HK-2 (cell line): Measurements from ENCODE around the gene RGS18.
"Not testable (repeated sequence)": the region's sequence is repeated elsewhere in the genome, so short reads cannot be mapped to it uniquely, and the experiment has no call there.

Experiments
- DNase-seq: peaks from one replicate; pipeline ENCODE4 v3.0.0-alpha.2; 2018; ENCODE audit not compliant: unreplicated experiment

RGS18 gene

GRCh38 chr1:192158181-192158580, at the start of gene RGS18:
RGS18 (plus strand) TSS chr1:192158462; CDS start chr1:192158638, 176 bp downstream.
- no peak for DNase-seq

GRCh38 chr1:192109576-192109975, 48.7 kb upstream of the RGS18 start:
- DNase-seq, result no peak

GRCh38 chr1:192115000-192115399, 43.3 kb upstream of the RGS18 start:
- DNase-seq, result no peak

GRCh38 chr1:192118881-192119405, 39.3 kb upstream of the RGS18 start:
- DNase-seq, result no peak

- no peak for DNase-seq
Measured at GRCh38 chr1:192119701-192120100, 38.6 kb upstream of the RGS18 start.

DNA sequence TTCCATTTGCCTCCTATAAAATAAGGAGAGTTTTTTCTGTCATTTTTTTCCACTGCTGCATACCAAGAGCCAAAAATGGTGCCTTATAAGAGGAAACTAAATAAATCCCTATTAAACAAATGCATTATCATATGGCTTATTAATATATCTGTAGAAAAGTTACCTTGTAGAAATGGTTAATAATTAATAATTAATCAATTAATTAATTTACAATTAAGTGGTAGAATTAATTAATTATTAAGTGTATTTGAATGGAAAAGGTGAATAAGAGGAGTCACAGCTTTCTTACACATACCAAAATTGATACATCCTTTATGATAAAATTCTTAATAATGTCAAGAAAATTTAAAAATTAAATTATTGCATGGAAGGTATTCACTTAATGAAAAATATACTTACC, 35.6 kb upstream of the RGS18 start:
- DNase-seq, result no peak

DNA sequence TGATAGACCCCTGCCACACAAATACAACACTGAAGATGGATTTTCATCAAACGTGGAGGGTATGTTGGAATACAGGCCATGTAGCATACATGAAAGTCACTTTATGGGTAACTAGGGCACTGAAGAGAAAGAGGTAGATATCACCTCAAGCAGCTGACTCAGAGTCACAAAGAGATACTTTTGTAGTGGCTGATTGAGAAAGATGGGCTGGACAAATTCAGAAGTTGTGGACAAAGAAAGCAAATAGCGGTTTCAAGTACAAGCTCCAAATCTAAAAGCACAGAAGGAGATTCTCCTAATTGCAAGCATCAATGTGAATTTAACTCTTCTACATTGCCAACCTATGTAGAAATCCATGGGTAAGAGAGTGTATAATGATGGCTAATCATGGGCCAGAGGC, 35.0 kb upstream of the RGS18 start:
- DNase-seq, result no peak

GRCh38 chr1:192126030-192126619, 32.1 kb upstream of the RGS18 start:
- no peak for DNase-seq

GRCh38 chr1:192130175-192130574, 28.1 kb upstream of the RGS18 start:
- DNase-seq, result no peak

- DNase-seq, result not testable (repeated sequence)
Measured at GRCh38 chr1:192130865-192131264, 27.4 kb upstream of the RGS18 start.

- no peak for DNase-seq
Measured at GRCh38 chr1:192131914-192132313, 26.3 kb upstream of the RGS18 start.

DNA sequence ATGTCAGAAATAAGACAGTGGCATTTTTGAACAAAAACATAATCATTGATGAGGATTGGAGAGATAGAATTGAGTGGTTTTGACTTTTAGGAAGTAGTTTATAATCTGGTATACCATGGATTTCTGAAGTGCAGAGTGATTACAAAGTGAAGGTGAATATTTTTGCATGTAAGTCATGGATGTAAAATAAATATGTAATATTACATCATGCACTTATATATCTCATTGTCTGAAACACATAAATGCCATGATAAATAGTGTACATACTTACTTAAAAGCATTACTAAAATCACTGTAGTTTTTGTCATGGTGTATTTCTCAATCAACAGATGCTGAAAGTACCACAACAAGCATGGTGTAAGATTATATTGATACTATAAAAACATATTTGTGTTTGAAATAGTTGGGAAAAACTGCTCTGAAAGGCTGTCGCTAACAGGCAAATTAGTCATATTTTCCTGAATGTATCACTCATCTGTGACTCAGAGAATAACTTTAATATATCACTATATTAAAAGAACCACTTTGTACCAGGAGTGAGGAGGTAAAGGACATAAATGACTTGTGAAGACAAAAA, 24.8 kb upstream of the RGS18 start:
- no peak for DNase-seq

GRCh38 chr1:192140382-192140781, 17.9 kb upstream of the RGS18 start:
- no peak for DNase-seq

DNA sequence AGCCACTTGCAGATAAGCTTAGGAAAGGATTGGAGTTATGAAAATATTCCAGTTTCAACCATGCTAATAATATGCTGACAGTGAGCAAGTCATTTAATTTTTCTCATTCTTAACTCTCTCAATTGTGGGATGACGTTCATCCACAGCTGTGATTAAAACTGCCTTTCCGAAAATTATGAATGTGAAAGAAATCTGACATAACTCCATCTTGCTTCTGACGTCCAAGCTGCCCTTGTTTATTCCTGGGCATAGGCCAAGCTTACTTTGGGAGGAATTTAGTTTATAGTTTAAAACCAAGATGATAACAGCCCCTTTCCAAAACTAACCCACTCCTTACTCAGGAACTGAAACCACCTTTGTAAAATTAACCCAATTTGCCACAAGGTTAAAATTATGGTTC, 11.0 kb upstream of the RGS18 start:
- DNase-seq, result no peak

- DNase-seq, result no peak
Measured at GRCh38 chr1:192147696-192148095, 10.6 kb upstream of the RGS18 start.

GRCh38 chr1:192151176-192151575, 7.1 kb upstream of the RGS18 start:
- no peak for DNase-seq

GRCh38 chr1:192153276-192153675, 5.0 kb upstream of the RGS18 start:
- DNase-seq, result no peak

DNA sequence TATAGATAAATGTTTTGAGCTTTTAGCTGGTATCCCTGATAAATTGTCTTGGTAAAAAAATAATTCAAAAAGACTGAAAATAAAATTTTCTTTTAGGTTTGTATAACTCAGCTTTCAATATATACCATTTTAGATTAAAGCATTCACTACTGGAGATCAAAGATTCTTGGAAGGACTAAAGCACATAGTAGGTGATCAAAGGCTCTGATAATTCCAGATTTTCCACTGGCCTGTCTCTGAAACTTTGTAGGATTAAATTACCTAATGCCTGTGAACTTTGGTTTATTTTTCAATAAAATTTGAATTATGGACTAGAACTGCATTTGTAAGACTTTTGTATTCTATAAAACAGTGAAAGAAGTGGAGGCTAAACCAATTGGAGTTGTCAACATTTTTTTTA, 1.2 kb upstream of the RGS18 start:
- DNase-seq, result no peak

DNA sequence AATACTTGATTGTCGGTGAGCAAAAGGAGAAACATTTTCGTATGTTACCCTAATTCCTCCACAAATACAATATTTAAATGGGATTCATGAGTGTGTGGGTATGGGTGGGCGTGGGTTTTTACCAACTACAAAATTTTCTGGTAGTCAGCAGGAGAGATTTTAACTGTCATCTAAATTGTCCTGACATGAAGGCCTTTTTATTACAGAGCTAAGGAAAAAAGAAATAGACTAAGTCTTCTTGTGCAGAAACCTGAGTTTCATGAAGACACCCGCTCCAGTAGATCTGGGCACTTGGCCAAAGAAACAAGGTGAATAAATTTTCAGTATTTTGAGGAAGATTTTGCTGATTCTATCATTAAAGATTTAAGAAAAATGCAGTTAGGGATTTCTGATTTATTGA, 752 bp downstream of the RGS18 start:
- no peak for DNase-seq

DNA sequence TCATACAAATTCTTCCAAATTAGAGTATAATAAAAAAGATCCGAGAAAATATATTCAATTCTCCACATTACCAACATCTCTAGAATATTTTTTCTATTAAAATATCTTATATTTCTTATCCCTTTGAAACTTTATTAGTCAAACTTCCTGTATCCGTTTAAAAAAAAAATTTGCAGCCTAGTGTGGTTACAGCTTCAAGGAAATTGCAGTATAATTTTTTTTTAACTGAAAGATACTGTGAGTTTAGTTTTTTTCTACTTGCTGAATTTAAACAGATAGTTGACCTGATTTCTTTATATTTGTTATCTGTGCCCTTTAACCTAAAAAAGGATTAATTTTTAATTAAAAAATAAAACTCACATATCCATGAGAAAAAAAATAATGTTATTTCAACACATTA, 1.5 kb downstream of the RGS18 start:
- no peak for DNase-seq

GRCh38 chr1:192160196-192160595, 1.9 kb downstream of the RGS18 start:
- no peak for DNase-seq

DNA sequence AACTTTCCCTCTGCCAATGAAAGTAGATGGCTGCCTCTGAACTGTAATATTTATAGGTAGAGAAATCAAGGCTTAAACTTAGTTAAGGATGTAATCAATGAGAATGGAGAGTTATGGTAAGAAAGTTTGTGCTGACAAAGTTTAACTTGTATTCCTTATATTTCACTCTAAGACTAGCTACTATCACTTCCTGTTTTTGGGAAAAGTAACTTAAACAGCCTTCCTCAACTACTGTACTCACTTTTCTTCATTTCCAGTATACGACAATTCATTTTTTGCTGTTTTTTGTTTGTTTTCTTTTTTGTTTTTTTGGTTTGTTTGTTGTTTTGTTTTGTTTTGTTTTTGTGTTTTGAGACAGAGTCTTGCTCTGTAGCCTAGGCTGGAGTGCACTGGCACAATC, 3.7 kb downstream of the RGS18 start:
- no peak for DNase-seq

DNA sequence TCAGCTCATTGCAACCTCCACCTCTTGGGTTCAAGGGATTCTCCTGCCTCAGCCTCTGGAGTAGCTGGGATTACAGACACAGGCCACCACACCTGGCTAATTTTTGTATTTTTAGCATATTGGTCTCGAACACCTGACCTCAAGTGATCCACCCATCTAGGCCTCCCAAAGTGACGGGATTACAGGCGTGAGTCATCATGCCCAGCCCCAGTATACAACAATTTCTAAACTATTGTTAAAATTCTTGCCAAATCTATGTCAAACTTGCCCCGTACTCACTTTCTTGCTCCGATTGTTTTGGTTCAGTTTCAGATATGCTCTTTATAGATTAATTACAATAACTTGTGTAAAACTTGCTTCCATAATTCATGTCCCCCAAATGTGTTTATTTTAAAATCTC, 4.1 kb downstream of the RGS18 start:
- DNase-seq, result no peak

GRCh38 chr1:192165002-192165401, 6.7 kb downstream of the RGS18 start:
- DNase-seq, result not testable (repeated sequence)
